Kidney glomerular epithelial cell (primary cell): ENCODE results near the gene APOC1.
"Not testable (repeated sequence)": the region's sequence is repeated elsewhere in the genome, so short reads cannot be mapped to it uniquely, and the experiment has no call there.

Source experiments
- DNase-seq: peaks from one replicate; lab custom pipeline; 2025; lab: John Stamatoyannopoulos, UW

APOC1 gene

DNA sequence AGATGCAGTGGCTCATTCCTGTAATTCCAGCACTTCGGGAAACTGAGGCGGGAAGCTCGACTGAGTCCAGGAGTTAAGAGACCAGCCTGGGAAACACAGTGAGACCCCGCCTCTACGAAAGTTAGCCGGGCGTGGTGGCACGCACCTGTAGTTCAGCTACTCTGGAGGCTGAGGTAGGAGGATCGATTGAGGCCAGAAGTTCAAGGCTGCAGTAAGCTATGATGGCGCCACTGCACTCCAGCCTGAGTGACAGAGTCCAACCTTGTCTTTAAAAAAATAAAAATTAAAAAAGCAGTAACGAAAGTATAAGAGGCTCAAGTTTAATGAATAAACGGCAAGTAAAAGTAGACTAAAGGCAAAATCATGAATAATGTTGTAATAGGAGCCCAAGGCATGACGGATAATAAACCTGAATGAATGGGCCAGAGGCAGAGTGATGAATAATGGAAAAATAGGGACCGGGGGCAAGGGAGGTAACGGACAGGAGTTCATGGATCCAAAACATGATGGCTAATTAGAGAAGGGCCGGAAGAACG, 24.5 kb upstream of the APOC1 start:
- no peak for DNase-seq

DNA sequence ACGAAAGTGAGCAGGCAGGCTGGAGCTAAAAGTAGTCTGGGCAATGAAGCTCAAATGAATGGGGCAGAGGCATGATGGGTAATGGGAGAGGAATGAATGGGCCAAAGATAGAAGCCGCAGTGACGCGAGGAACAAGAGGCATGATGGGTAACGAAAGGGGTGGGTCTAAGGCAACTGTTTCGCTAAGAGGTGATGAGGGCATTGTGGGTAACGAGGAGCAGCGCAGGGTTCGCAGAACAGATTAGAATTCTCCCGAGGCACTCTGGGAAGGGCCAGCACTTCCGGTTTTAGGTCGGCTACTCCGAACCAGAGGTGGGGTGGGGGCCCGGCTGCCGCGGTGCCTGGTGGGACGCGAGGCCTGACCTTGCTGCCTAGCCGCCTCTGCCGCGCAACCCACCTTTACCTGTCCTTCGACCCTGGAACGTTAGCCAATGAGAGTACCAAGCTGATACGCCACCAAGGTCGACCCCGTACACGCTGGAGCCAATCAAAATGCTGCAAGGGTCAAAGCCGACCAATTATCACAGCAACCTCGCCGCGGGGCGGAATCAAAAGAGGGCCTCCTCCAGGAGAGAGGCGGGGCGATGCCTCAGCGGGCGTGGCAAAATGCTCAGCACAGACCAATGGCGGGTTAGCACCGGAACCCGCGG, 23.9 kb upstream of the APOC1 start:
- DNase-seq: peak; percentile 100

DNA sequence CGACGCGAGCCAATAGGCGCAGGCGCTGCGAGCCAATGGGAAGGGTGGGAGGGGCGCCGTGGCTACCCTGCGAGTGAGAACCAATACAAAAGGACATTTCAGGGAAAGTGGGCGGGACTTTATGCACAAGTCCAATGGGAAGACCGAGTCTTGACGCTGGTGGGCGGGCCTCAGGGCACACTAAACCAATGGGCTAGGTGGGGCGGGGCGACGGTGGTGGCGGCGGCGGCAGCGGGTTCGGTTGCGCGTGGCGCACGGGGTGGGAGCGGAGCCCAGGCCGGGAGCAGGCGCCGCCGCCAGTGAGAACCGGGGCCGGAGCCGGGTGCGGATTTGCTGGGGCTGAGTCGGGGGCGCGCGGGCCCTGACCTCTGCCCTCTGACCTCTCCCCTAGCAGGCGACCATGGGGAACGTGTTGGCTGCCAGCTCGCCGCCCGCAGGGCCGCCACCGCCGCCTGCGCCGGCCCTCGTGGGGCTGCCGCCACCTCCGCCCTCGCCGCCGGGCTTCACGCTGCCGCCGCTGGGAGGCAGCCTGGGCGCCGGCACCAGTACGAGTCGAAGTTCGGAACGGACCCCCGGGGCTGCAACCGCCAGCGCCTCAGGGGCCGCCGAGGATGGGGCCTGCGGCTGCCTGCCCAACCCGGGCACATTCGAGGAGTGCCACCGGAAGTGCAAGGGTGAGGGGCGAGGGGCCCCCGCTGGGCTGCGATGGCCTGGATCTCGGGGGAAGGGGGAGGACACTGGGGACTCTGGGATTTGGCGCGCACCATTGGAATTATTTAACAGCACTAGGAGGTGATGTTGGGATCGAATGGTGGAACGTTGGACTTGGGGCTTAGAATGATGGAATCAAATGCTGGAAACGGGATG, 23.2 kb upstream of the APOC1 start, which contains the start of gene TOMM40:
Gene TOMM40 (plus strand): TSS at position 239 of the 867 bp plus-strand sequence. CDS start 162 bp downstream, at position 401.
- DNase-seq: no peak

DNA sequence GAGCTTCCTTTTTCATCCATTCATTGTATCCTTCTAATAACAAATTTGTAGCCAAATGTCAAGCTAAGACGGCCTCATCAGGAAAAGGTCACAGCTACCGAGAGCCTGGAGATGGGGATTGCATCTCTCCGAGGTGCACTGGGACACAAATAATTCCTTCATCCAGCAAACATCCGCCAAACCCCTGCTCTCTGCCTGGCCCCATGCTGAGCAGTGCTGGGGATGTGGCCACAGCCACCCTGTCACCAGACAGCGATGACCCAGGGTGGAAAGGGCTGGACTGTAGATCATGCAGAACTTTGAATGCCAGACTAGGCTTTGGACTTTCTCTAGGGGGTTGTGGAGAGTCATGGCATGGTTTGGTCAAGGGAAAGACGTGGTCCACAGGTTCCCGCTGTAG, 21.5 kb upstream of the APOC1 start:
- DNase-seq: no peak

DNA sequence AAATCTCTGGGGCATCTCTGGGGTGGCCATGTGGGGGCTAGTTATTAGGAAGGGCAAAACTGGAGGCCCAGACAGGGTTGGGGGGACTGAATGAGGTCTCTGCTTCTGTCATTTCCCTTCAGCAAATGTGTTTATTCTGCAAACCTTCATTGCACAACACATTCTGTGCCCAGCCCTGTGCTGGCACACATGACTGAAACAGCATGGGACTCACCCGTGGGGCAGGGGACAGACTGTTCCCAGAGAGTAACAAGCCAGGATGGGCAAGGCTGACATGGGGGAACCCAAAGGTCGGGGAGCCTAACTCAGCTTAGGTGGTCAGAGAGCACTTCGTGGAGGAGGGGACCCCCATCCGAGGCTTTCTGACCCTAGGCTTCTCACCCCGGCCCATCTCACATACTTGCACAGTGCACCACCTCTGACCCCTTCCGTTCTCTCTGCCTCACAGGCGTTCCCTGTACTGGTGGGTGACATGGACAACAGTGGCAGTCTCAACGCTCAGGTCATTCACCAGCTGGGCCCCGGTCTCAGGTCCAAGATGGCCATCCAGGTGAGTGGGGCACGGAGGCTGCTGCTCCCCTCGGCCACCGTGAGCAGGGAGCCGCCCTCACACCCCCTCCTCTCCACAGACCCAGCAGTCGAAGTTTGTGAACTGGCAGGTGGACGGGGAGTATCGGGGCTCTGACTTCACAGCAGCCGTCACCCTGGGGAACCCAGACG, 20.9 kb upstream of the APOC1 start:
- DNase-seq: no peak

DNA sequence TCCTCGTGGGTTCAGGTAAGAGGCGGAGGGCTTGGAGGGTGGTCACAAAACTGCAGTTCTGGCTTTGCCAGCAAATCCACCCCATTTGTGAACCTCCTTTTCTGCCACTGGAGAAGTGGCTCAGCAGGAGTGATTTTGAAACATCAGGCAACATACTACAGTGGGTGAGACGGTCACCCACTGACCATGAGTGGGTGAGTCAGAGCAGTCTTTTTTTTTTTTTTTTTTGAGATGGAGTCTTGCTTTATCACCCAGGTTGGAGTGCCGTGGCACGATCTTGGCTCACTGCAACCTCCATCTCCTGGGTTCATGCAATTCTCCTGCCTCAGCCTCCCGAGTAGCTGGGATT, 20.4 kb upstream of the APOC1 start:
- no peak for DNase-seq

DNA sequence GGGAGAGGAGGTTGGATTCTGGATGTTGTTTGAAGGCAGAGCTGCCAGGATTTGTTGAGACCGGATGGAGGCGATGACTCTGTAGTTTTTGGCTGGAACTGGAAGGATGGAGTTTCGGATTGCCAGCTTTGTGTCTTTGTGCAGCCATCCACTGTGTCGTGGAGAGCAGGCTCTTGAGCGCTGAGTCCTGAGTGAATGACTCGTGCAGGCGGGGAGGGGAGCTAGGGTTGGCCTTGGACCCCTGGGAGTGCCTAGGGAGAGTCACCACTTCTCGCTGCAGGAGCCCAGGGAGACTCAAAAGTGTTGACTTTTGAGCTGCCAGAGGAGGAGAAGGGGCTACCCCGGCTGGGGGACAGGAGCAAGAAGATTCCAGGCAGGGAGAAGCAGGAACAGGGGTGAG, 19.5 kb upstream of the APOC1 start:
- DNase-seq: no peak

DNA sequence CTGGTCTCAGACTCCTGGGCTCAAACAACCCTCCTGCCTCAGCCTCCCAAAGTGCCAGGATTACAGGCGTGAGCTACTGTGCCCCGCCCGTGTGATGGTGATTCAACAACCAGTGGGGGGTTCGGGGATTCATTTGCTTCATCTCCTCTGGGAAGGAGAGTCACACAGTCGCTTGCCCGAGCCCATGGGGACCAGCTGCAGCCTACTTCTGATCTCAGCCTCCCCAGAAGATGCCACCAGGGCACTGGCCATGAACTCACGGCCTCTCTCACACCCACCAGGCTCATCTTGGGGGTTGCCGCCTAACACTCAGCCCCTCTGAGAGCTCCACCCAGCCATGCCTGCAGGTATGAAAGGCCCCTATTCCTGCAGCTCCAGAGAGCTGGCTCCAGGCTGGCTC, 16.6 kb upstream of the APOC1 start:
- DNase-seq: no peak

DNA sequence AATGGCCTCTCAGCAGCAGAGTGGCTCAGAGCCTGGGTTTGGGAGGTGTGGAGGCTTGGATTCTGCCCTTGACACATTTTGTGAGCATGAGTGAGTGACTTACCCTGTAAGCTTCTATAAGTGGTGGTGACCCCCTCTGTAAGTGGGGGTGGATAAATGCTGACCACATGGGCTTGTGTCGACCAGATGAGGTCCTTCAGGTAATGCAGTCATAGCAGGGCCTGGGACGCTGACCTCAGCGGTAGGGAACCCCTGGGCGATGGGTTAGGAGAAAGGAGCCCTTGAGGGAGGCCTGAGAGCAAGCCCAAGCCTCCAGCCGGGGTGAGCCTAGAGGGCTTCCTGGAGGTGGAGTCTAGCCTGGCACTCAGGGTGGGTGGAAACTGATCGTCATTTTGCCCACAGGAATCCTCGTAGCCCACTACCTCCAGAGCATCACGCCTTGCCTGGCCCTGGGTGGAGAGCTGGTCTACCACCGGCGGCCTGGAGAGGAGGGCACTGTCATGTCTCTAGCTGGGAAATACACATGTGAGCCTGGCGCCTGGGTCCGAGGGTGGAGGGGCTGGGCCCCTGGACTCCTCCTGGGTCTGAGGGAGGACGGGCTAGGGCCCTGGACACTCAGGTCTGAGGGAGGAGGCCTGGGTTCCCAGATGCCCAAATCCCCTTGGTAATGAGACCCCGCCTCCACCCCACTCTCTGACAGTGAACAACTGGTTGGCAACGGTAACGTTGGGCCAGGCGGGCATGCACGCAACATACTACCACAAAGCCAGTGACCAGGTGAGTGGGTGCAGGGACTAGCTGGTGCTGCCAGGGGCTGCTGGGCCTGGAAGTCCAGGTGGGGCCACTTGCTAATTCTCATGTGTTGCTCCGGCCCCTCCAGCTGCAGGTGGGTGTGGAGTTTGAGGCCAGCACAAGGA, 13.8 kb upstream of the APOC1 start:
- no peak for DNase-seq

DNA sequence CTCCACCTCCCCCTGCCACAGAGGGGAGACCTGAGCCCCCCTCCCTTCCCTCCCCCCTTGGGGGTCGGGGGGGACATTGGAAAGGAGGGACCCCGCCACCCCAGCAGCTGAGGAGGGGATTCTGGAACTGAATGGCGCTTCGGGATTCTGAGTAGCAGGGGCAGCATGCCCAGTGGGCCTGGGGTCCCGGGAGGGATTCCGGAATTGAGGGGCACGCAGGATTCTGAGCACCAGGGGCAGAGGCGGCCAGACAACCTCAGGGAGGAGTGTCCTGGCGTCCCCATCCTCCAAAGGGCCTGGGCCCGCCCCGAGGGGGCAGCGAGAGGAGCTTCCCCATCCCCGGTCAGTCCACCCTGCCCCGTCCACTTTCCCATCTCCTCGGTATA, 11.2 kb upstream of the APOC1 start:
- no peak for DNase-seq

DNA sequence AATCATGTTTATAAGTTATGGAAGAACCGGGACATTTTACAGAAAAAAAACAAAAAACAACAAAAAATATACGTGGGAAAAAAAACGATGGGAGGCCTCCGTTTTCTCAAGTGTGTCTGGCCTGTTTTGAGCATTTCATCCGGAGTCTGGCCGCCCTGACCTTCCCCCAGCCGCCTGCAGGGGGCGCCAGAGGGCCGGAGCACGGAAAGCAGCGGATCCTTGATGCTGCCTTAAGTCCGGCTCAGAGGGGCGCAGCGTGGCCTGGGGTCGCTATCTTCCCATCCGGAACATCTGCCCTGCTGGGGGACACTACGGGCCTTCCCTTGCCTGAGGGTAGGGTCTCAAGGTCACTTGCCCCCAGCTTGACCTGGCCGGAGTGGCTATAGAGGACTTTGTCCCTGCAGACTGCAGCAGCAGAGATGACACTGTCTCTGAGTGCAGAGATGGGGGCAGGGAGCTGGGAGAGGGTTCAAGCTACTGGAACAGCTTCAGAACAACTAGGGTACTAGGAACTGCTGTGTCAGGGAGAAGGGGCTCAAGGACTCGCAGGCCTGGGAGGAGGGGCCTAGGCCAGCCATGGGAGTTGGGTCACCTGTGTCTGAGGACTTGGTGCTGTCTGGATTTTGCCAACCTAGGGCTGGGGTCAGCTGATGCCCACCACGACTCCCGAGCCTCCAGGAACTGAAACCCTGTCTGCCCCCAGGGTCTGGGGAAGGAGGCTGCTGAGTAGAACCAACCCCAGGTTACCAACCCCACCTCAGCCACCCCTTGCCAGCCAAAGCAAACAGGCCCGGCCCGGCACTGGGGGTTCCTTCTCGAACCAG, 10.6 kb upstream of the APOC1 start:
- DNase-seq: peak; percentile 20

DNA sequence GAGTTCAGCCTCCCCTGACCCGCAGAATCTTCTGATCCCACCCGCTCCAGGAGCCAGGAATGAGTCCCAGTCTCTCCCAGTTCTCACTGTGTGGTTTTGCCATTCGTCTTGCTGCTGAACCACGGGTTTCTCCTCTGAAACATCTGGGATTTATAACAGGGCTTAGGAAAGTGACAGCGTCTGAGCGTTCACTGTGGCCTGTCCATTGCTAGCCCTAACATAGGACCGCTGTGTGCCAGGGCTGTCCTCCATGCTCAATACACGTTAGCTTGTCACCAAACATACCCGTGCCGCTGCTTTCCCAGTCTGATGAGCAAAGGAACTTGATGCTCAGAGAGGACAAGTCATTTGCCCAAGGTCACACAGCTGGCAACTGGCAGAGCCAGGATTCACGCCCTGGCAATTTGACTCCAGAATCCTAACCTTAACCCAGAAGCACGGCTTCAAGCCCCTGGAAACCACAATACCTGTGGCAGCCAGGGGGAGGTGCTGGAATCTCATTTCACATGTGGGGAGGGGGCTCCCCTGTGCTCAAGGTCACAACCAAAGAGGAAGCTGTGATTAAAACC, 9.9 kb upstream of the APOC1 start:
- DNase-seq: no peak

DNA sequence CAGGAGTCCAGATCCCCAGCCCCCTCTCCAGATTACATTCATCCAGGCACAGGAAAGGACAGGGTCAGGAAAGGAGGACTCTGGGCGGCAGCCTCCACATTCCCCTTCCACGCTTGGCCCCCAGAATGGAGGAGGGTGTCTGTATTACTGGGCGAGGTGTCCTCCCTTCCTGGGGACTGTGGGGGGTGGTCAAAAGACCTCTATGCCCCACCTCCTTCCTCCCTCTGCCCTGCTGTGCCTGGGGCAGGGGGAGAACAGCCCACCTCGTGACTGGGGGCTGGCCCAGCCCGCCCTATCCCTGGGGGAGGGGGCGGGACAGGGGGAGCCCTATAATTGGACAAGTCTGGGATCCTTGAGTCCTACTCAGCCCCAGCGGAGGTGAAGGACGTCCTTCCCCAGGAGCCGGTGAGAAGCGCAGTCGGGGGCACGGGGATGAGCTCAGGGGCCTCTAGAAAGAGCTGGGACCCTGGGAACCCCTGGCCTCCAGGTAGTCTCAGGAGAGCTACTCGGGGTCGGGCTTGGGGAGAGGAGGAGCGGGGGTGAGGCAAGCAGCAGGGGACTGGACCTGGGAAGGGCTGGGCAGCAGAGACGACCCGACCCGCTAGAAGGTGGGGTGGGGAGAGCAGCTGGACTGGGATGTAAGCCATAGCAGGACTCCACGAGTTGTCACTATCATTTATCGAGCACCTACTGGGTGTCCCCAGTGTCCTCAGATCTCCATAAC, 8.8 kb upstream of the APOC1 start, which contains the start of gene APOE:
Gene APOE (plus strand): TSS at position 360 of the 724 bp plus-strand sequence. CDS start 829 bp downstream, outside the sequence.
- no peak for DNase-seq

DNA sequence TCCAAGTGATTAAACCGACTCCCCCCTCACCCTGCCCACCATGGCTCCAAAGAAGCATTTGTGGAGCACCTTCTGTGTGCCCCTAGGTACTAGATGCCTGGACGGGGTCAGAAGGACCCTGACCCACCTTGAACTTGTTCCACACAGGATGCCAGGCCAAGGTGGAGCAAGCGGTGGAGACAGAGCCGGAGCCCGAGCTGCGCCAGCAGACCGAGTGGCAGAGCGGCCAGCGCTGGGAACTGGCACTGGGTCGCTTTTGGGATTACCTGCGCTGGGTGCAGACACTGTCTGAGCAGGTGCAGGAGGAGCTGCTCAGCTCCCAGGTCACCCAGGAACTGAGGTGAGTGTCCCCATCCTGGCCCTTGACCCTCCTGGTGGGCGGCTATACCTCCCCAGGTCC, 6.8 kb upstream of the APOC1 start:
- DNase-seq: no peak

DNA sequence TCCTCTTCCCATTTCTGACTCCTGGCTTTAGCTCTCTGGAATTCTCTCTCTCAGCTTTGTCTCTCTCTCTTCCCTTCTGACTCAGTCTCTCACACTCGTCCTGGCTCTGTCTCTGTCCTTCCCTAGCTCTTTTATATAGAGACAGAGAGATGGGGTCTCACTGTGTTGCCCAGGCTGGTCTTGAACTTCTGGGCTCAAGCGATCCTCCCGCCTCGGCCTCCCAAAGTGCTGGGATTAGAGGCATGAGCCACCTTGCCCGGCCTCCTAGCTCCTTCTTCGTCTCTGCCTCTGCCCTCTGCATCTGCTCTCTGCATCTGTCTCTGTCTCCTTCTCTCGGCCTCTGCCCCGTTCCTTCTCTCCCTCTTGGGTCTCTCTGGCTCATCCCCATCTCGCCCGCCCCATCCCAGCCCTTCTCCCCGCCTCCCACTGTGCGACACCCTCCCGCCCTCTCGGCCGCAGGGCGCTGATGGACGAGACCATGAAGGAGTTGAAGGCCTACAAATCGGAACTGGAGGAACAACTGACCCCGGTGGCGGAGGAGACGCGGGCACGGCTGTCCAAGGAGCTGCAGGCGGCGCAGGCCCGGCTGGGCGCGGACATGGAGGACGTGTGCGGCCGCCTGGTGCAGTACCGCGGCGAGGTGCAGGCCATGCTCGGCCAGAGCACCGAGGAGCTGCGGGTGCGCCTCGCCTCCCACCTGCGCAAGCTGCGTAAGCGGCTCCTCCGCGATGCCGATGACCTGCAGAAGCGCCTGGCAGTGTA, 6.2 kb upstream of the APOC1 start:
- no peak for DNase-seq

DNA sequence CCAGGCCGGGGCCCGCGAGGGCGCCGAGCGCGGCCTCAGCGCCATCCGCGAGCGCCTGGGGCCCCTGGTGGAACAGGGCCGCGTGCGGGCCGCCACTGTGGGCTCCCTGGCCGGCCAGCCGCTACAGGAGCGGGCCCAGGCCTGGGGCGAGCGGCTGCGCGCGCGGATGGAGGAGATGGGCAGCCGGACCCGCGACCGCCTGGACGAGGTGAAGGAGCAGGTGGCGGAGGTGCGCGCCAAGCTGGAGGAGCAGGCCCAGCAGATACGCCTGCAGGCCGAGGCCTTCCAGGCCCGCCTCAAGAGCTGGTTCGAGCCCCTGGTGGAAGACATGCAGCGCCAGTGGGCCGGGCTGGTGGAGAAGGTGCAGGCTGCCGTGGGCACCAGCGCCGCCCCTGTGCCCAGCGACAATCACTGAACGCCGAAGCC, 5.6 kb upstream of the APOC1 start:
- DNase-seq: no peak

DNA sequence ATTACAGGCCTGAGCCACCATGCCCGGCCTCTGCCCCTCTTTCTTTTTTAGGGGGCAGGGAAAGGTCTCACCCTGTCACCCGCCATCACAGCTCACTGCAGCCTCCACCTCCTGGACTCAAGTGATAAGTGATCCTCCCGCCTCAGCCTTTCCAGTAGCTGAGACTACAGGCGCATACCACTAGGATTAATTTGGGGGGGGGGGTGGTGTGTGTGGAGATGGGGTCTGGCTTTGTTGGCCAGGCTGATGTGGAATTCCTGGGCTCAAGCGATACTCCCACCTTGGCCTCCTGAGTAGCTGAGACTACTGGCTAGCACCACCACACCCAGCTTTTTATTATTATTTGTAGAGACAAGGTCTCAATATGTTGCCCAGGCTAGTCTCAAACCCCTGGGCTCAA, 4.6 kb upstream of the APOC1 start:
- DNase-seq: no peak

DNA sequence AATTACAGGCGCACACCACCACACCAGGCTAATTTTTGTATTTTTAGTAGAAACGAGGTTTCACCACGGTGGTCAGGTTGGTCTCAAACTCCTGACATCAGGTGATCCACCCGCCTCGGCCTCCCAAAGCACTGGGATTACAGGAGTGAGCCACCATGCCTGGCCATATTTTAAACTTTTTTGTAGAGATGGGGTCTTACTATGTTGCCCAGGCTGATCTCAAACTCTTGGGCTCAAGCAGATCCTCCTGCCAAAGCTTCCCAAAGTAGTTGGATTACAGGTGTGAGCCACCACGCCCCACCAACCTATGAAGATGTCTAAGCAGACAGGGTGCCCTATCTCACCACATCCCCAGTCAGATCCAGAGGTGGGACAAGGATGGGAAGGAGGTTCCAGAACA, 2.5 kb upstream of the APOC1 start:
- DNase-seq: not testable (repeated sequence)

DNA sequence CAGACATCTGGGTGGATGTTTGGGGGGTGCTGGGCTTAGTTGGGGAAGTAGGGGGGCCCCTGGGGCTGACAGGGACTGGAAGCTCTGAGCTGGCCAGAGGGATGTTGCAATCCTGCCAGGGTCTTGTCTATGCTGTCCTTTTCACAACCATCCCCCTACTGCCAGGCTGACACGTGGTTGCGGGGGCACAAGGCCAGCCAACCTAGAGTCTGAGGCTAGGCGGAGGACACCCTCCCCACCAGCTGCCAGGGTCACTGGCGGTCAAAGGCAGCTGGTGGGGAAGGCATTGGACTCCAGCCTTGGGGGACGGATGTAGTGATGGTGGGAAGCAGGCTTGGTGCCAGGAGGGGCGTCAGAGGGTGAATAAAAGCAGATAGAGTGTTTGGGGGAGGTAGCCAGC, 1.6 kb upstream of the APOC1 start:
- DNase-seq: no peak
